NB4 (cell line): ENCODE data around the gene PPP1R37.
A peak's percentile ranks its signal among the peaks of the same experiment; 100 is the strongest.

Experiments used
- DNase-seq: peaks from one replicate; pipeline ENCODE4 v3.0.0; 2010; ENCODE audit warnings: low read depth
- H3K4me3 ChIP-seq: one replicate; pipeline ENCODE4 v1.5.1; 2011; ENCODE audit warnings: mild to moderate bottlenecking, low read depth, low read length, moderate library complexity
- CTCF ChIP-seq: IDR thresholded peaks from one replicate; pipeline ENCODE4 v1.5.1; 2012; ENCODE audit warnings: low read depth, low read length
- MYC ChIP-seq: IDR thresholded peaks from 2 replicates; pipeline ENCODE4 v1.6.1; 2011; ENCODE audit warnings: low read depth, low read length
- POLR2A ChIP-seq: IDR thresholded peaks from 2 replicates; pipeline ENCODE4 v1.6.1; 2011; ENCODE audit warnings: mild to moderate bottlenecking; ENCODE audit not compliant: insufficient read length; ENCODE audit errors: extremely low read depth
- TF ChIP-seq, protein P1 (sequence below): IDR thresholded peaks from 2 replicates; pipeline ENCODE4 v1.6.1; 2011; ENCODE audit warnings: low read depth, low read length

The PPP1R37 gene

DNA sequence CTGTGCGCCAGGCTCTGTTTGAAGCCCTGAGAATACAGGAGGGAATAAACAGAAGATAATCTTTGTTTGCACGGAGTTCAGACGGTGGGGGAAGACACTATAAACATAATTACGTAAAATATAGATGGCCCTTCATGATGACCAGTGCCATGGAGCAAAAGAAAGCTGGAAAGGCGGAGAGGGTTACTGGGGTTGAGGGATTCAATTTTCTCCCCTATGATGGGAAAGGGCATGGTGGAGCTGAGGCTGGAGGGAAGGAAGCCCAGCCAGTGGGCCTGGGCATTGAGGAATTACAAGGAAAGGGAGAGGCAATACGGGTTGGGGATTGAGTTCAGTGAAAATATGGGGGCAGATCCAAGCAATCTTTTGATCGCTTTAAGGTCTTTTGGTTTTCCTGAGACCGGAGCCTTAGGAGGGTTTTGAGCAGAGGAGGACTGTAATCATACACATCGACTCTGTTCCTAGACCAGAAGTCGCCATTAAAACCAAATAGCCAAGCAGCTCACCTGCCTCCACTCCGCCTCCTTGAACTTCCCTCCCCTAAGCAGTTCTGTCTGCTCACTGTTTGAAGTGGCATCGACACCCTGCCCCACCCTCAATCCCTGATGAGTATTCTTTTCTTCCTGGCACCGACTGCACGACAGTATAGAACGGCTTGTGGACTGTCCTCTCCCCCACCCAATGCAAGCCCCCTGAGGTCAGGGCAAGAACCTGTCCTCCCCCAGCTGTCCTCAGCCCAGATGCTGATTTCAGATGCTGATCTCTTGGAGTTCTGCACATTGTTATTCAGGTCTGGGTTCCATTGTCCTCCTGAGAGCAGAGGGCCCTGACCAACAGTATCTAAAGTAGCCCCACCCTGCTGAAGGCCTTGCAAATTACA lies 15.9 kb upstream of the PPP1R37 start:
- no peak for DNase-seq
- H3K4me3 ChIP-seq = peak overlapping the region; percentile 62
- TF ChIP-seq MYC (no peak), POLR2A (no peak), CTCF (no peak)
- TF ChIP-seq, protein P1, sequence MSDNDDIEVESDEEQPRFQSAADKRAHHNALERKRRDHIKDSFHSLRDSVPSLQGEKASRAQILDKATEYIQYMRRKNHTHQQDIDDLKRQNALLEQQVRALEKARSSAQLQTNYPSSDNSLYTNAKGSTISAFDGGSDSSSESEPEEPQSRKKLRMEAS = no peak

- peak overlapping the region; percentile 47 for H3K4me3 ChIP-seq
- no peak for DNase-seq
- no peak for TF ChIP-seq POLR2A
- TF ChIP-seq MYC = no peak
- TF ChIP-seq, protein P1 = no peak
- no peak for TF ChIP-seq CTCF
These were observed 14.5 kb upstream of the PPP1R37 start for GRCh38 chr19:45078390-45079062.

GRCh38 chr19:45079063-45079910 lies 13.7 kb upstream of the PPP1R37 start, which contains the start of gene GEMIN7:
GEMIN7 (plus strand) TSS chr19:45079260; CDS start chr19:45090115, 10,855 bp downstream.
- peak within 1 kb of the TSS; percentile 79 for H3K4me3 ChIP-seq
- TF ChIP-seq MYC (peak; percentile 96), POLR2A (peak; percentile 60), CTCF (no peak)
- TF ChIP-seq, protein P1 = peak; percentile 94
- peak; percentile 84 for DNase-seq

DNA sequence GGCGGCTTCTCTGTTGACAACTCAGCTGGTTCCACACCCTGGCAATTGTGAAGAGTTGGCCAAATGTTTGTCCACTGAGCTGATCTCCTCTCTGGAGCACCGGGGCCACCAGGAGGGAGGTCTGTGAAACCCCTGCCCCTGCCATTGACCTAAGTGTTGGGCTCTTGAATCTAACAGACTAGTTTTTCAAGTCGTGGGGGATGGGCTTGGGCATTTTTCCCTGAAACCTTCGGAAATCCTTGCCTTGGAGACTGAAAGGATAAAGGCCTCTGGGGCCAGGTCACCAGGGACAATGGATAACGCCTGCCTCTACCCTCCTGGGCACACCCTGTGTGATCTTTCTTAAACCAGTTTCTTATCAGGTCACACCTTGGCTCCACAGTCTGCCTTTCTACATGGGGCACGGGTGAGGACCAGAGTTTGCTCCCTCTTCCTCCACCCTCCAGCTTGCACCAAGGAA lies 13.0 kb upstream of the PPP1R37 start:
- peak overlapping the region; percentile 79 for H3K4me3 ChIP-seq
- DNase-seq = no peak
- TF ChIP-seq, protein P1 = no peak
- TF ChIP-seq MYC (no peak), CTCF (no peak), POLR2A (no peak)

GRCh38 chr19:45082170-45082569 lies 10.8 kb upstream of the PPP1R37 start:
- TF ChIP-seq CTCF = no peak
- TF ChIP-seq, protein P1 = no peak
- TF ChIP-seq POLR2A = no peak
- no peak for TF ChIP-seq MYC
- H3K4me3 ChIP-seq = no peak overlapping the region
- no peak for DNase-seq
